Measurements from ENCODE around the gene TRIM60. TPM values are rescaled to one million over a fixed set of nuclear protein-coding genes. Genes with fewer than 3 reads are reported as not detected.
"Not testable (repeated sequence)": the region's sequence is repeated elsewhere in the genome, so short reads cannot be mapped to it uniquely, and the experiment has no call there.

TRIM60 gene
- total RNA-seq (2014; rRNA removed; shearing (Covaris generic)) (not detected in 2 replicates), total RNA-seq (2022) (not detected in 2 replicates), Bru-seq, nascent RNA (not detected), BruChase-seq, experiment 1, labeled RNA remaining after a 6-hour chase (not detected), BruChase-seq, experiment 2, labeled RNA remaining after a 2-hour chase (not detected)
- long read RNA-seq: 0 reads

DNA sequence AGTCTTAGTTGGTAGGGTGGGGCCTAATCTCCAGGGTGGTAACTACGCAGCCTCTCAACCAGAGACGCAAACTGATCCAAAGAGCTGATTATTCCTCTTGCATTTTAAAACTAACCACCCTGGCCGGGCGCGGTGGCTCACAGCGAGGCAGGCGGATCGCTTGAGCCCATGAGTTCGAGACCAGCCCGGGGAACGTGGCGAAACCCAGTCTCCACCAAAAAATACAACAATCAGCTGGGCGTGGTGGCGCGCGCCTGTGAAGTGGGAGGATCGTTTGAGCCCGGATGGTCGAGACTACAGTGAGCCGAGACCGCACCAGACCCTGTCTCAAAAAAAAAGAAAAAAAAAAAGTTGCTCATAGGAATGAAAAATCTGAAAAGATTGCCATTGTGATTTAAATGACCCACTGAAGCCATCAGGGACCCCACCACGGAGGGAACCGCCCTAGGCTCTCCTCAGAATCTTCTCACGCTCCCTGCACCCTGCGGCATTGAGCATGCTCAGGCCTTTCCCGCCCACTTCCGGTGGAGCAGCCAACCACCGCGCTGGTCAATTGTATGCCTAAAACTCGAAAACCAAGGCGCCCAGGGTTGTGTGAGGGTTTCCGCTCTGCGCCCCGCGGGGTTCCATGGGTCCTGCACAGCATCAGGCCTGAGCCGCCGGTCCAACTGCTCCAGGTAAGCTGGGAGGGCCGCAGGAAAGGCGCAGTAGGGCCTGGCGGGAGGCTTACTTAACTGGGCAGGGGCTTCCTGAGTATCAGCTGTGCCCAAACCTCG lies at the start of gene TRIM60:
Gene TRIM60 (plus strand): TSS at position 564 of the 776 bp plus-strand sequence. CDS start 8,074 bp downstream, outside the sequence.
- no TSS peak for BruUV-seq (replicated peaks)
- no peak within 1 kb of the TSS for H3K27ac ChIP-seq (ENCODE audit: low read depth, low read length, poor library complexity, severe bottlenecking)
- POLR2A ChIA-PET: no interaction called here
- no peak within 1 kb of the TSS for H3K4me3 ChIP-seq (ENCODE audit: low read depth, low read length, poor library complexity, severe bottlenecking)
- no peak within 1 kb of the TSS for H3K4me2 ChIP-seq (ENCODE audit: low read length)
- intact Hi-C loops (cut with micrococcal nuclease; ENCODE audit: unreplicated experiment): no loop called here
- no peaks in the 10 kb centered on the region for H3K4me1 ChIP-seq (ENCODE audit: insufficient read depth, low read length, poor library complexity, severe bottlenecking)
- no peaks in the 10 kb centered on the region for H3K9me3 ChIP-seq (ENCODE audit: low read length)
- no peak for TF ChIP-seq EZH2phosphoT487 (IDR thresholded peaks at IDR 0.05; ENCODE audit: borderline replicate concordance, low read depth, low read length)
- TF ChIP-seq, protein P1, sequence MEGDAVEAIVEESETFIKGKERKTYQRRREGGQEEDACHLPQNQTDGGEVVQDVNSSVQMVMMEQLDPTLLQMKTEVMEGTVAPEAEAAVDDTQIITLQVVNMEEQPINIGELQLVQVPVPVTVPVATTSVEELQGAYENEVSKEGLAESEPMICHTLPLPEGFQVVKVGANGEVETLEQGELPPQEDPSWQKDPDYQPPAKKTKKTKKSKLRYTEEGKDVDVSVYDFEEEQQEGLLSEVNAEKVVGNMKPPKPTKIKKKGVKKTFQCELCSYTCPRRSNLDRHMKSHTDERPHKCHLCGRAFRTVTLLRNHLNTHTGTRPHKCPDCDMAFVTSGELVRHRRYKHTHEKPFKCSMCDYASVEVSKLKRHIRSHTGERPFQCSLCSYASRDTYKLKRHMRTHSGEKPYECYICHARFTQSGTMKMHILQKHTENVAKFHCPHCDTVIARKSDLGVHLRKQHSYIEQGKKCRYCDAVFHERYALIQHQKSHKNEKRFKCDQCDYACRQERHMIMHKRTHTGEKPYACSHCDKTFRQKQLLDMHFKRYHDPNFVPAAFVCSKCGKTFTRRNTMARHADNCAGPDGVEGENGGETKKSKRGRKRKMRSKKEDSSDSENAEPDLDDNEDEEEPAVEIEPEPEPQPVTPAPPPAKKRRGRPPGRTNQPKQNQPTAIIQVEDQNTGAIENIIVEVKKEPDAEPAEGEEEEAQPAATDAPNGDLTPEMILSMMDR (conservative IDR thresholded peaks at IDR 0.05; ENCODE audit: low read length): no peak
- H3K79me2 ChIP-seq (ENCODE audit: insufficient read depth, low read depth, low read length): no peaks in the 10 kb centered on the region
- CTCF ChIA-PET (ENCODE audit: unreplicated experiment): interaction anchor here (0.6 kb wide), 1 partner anchor 476 kb away, joined by 4 read pairs; no protein-coding TSS in a partner anchor
- no peaks in the 10 kb centered on the region for H3K36me3 ChIP-seq (ENCODE audit: insufficient read depth, low read length)
- H2AFZ ChIP-seq (ENCODE audit: low read length): no peak within 1 kb of the TSS
- H3K9me2 ChIP-seq (ENCODE audit: insufficient read depth, low read length): no peaks in the 10 kb centered on the region
- no peaks in the 10 kb centered on the region for H4K20me1 ChIP-seq (ENCODE audit: insufficient read depth, low read length)
- DNase-seq (ENCODE audit: low spot score): no peak

DNA sequence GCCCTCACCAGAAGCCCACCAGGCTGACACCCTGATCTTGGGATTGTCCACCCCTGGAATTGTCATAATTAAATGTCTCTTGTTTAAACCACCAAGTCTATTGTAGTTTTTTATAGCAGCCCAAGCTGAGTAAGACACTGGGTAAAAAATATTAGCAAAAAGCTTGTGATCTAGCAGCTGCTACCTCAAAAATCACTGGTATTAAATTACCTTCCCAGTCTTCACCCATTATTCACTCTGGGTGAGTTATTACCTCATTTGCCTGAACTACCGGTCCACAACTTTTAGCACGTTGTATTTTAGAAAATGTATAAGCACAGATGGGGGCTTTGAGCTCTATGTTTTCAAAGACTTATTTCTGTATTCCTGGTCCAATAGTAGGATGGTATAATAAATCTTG lies 42.3 kb upstream of the TRIM60 start:
- Histone ChIP-seq H4K20me1 (ENCODE audit: insufficient read depth, low read length) (no peaks in the 10 kb centered on the region), H3K79me2 (ENCODE audit: insufficient read depth, low read depth, low read length) (no peaks in the 10 kb centered on the region), H2AFZ (ENCODE audit: low read length) (no peak overlapping the region), H3K4me2 (ENCODE audit: low read length) (no peak overlapping the region), H3K4me1 (ENCODE audit: insufficient read depth, low read length, poor library complexity, severe bottlenecking) (no peaks in the 10 kb centered on the region), H3K4me3 (ENCODE audit: low read depth, low read length, poor library complexity, severe bottlenecking) (no peak overlapping the region), H3K36me3 (ENCODE audit: insufficient read depth, low read length) (no peaks in the 10 kb centered on the region), H3K9me3 (ENCODE audit: low read length) (no peaks in the 10 kb centered on the region), H3K9me2 (ENCODE audit: insufficient read depth, low read length) (no peaks in the 10 kb centered on the region), H3K27ac (ENCODE audit: low read depth, low read length, poor library complexity, severe bottlenecking) (no peak overlapping the region)
- DNase-seq (ENCODE audit: low spot score): no peak
- ChIA-PET POLR2A (interaction anchor here (0.5 to 0.6 kb wide), 2 partner anchors 14 to 591 kb away, joined by 3 to 5 read pairs; no protein-coding TSS in a partner anchor), CTCF (ENCODE audit: unreplicated experiment) (interaction anchor here (1.2 kb wide), 1 partner anchor 12 kb away, joined by 4 read pairs; the partner anchor contains the start of gene TRIM61)
- intact Hi-C loops (cut with micrococcal nuclease; ENCODE audit: unreplicated experiment): no loop called here
- no peak for TF ChIP-seq EZH2phosphoT487 (IDR thresholded peaks at IDR 0.05; ENCODE audit: borderline replicate concordance, low read depth, low read length)
- TF ChIP-seq, protein P1 (conservative IDR thresholded peaks at IDR 0.05; ENCODE audit: low read length): no peak
- no TSS peak for BruUV-seq (replicated peaks)

DNA sequence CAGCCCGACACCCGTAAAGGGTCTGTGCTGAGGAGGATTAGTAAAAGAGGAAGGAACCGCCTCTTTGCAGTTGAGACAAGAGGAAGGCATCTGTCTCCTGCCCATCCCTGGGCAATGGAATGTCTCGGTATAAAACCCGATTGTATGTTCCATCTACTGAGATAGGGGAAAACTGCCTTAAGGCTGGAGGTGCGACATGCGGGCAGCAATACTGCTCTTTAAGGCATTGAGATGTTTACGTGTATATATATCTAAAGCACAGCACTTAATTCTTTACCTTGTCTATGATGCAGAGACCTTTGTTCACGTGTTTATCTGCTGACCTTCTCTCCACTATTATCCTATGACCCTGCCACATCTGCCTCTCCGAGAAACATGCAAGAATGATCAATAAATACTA lies 41.0 kb upstream of the TRIM60 start:
- DNase-seq (ENCODE audit: low spot score); H3K4me3 ChIP-seq (ENCODE audit: low read depth, low read length, poor library complexity, severe bottlenecking); BruUV-seq (replicated peaks); H3K4me2 ChIP-seq (ENCODE audit: low read length); H4K20me1 ChIP-seq (ENCODE audit: insufficient read depth, low read length); CTCF ChIA-PET (ENCODE audit: unreplicated experiment); H3K79me2 ChIP-seq (ENCODE audit: insufficient read depth, low read depth, low read length); H3K4me1 ChIP-seq (ENCODE audit: insufficient read depth, low read length, poor library complexity, severe bottlenecking); H3K9me3 ChIP-seq (ENCODE audit: low read length); POLR2A ChIA-PET; H3K36me3 ChIP-seq (ENCODE audit: insufficient read depth, low read length); H3K9me2 ChIP-seq (ENCODE audit: insufficient read depth, low read length); intact Hi-C loops (cut with micrococcal nuclease; ENCODE audit: unreplicated experiment); H3K27ac ChIP-seq (ENCODE audit: low read depth, low read length, poor library complexity, severe bottlenecking); H2AFZ ChIP-seq (ENCODE audit: low read length): not testable (repeated sequence)

DNA sequence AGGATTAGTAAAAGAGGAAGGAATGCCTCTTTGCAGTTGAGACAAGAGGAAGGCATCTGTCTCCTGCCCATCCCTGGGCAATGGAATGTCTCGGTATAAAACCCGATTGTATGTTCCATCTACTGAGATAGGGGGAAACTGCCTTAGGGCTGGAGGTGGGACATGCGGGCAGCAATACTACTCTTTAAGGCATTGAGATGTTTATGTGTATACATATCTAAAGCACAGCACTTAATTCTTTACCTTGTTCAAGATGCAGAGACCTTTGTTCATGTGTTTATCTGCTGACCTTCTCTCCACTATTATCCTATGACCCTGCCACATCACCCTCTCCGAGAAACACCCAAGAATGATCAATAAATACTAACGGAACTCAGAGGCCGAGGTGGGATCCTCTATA lies 35.7 kb upstream of the TRIM60 start:
- H3K79me2 ChIP-seq (ENCODE audit: insufficient read depth, low read depth, low read length); H3K4me3 ChIP-seq (ENCODE audit: low read depth, low read length, poor library complexity, severe bottlenecking); H3K4me1 ChIP-seq (ENCODE audit: insufficient read depth, low read length, poor library complexity, severe bottlenecking); H3K9me3 ChIP-seq (ENCODE audit: low read length); H2AFZ ChIP-seq (ENCODE audit: low read length); H3K4me2 ChIP-seq (ENCODE audit: low read length); POLR2A ChIA-PET; H3K36me3 ChIP-seq (ENCODE audit: insufficient read depth, low read length); DNase-seq (ENCODE audit: low spot score); BruUV-seq (replicated peaks); H4K20me1 ChIP-seq (ENCODE audit: insufficient read depth, low read length); H3K27ac ChIP-seq (ENCODE audit: low read depth, low read length, poor library complexity, severe bottlenecking); H3K9me2 ChIP-seq (ENCODE audit: insufficient read depth, low read length); CTCF ChIA-PET (ENCODE audit: unreplicated experiment): not testable (repeated sequence)
- intact Hi-C loops (cut with micrococcal nuclease; ENCODE audit: unreplicated experiment): loop anchor here (2.0 kb wide), 1 partner anchor 217 kb away; no protein-coding TSS in a partner anchor

Measured in OCI-LY7 (cell line).